DMS 273 treated with DMSO at 0.1 percent for 48 hours (cell line): ENCODE measurements around the gene KRTAP10-5.
A peak's percentile ranks its signal among the peaks of the same experiment; 100 is the strongest.
"Not testable (repeated sequence)": the region's sequence is repeated elsewhere in the genome, so short reads cannot be mapped to it uniquely, and the experiment has no call there.

Source experiments
- DNase-seq: peaks from one replicate; lab custom pipeline; 2025; lab: John Stamatoyannopoulos, UW

KRTAP10-5 gene, protein sequence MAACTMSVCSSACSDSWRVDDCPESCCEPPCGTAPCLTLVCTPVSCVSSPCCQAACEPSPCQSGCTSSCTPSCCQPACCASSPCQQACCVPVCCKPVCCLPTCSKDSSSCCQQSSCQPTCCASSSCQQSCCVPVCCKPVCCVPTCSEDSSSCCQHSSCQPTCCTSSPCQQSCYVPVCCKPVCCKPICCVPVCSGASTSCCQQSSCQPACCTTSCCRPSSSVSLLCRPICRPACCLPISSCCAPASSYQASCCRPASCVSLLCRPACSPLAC

DNA sequence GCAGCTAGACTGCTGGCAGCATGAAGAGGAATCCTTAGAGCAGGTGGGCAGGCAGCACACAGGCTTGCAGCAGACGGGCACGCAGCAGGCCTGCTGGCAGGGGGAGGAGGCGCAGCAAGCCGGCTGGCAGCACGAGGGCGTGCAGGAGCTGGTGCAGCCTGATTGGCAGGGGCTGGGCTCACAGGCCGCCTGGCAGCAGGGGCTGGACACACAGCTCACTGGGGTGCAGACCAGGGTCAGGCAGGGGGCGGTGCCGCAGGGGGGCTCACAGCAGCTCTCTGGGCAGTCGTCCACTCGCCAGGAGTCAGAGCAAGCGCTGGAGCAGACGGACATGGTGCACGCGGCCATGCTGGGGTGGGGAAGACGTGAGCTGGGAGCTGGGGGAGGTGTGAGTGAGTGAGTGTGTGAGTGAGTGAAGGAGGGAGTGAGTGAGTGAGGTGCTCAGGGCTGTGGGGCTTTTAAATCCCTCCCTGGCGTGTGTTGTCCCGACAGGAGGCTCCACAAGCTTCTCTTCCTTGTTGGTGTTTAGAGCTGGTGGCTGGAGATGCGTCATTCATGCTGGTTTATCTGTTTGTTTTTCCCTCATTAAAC lies at the start of gene KRTAP10-5:
KRTAP10-5 (minus strand) TSS at position 374 of the 591 bp plus-strand sequence; CDS start at position 348, 26 bp downstream.
- not testable (repeated sequence) for DNase-seq

DNA sequence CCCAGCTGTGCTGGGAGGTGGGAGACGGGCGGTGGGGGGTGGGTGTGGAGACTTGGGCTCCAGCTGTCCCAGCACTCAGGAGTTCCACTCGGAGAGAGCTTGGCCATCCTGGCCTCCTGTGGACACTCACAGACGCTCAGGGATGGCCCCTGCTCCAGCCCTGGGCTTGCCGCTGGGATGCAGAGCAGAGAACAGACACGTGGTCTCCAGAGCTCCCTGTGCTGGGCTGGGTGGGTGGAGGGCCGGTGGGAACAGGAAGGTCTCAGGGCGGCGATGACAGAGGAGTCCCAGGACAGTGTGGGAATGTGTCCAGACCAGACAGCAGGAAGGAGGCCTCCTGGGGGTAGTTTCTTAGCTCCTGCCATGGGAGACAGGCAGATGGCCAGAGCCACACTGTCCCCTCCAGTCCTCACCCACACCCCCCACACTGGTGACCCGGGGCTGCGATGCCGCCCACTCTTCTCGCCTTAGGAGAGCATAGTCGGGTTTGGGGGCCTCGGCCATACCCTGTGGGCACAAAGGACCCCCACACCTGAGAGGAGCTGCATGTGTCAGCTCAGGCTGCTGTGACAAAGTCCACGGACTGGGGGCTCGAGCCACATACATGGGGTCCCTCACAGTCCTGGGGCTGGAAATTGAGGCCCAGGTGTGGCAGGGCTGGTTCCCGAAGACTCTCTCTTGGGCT lies 48.4 kb upstream of the KRTAP10-5 start:
- no peak for DNase-seq

DNA sequence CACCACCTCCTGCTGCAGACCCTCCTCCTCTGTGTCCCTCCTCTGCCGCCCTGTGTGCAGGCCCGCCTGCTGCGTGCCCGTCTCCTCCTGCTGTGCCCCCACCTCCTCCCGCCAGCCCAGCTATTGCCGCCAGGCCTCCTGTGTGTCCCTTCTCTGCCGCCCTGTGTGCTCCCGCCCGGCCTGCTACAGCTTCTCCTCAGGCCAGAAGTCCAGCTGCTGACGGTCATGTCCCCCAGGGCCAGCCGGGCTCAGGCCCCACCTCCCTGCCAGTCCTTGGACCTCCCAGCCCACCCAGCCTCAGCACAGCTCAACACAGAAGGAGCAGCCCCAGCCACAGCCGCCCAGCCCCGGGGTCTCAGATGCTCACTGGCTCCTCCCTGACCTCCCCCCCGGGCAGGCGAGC lies 47.4 kb upstream of the KRTAP10-5 start:
- not testable (repeated sequence) for DNase-seq

DNA sequence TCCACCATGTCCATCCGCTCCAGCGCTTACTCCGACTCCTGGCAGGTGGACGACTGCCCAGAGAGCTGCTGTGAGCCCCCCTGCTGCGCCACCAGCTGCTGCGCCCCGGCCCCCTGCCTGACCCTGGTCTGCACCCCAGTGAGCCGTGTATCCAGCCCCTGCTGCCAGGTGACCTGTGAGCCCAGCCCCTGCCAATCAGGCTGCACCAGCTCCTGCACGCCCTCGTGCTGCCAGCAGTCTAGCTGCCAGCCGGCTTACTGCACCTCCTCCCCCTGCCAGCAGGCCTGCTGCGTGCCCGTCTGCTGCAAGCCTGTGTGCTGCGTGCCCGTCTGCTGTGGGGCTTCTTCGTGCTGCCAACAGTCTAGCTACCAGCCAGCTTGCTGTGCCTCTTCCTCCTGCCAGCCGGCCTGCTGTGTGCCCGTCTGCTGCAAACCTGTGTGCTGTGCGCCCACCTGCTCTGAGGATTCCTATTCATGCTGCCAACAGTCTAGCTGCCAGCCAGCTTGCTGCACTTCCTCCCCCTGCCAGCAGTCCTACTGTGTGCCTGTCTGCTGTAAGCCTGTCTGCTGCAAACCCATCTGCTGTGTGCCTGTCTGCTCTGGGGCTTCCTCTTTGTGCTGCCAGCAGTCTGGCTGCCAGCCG lies 46.9 kb upstream of the KRTAP10-5 start:
- peak; percentile 29 for DNase-seq

DNA sequence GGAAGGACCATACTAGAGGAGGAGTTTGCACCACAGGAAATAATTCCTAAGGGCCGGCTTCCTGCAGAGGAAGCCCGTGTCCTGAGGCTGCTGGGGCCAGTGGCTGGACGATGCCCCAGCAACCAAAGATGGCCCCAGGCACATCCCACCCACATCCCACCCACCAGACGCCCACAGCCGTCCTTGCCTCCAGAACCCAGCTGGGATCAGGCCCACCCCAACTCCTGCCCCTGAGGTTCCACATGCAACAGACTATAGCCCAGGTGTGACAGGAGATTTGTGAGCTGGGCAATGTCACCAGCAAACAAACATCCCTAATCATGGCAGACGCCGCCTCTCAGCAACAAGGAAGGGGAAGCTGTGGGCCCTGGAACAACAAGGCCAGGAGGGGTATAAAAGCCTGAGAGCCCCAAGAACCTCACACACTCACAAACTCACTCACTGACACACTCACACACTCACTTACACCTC lies 46.3 kb upstream of the KRTAP10-5 start, which contains the start of gene KRTAP10-9:
KRTAP10-9 (plus strand) TSS at position 421 of the 471 bp plus-strand sequence. CDS start 79 bp downstream, outside the sequence.
- DNase-seq = no peak

DNA sequence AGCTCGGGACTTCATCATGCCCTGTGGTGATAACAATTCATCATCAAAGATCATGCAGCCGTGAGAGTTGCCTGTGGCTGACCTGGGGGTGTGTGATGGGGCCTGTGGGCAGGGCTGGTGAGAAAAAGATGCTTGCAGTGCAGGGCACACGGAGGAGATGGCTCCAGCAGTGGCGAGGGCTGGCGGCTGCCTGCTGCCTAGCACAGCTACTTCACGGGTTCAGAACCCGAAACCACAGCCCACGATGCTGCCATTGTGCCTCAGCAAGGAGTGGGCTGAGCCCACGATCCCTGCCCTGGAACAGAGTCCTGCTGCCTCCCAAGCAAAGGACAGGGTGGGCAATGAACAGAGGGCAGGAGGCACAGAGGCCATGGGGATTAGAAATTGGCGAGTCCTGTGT lies 45.9 kb upstream of the KRTAP10-5 start:
- DNase-seq = no peak

DNA sequence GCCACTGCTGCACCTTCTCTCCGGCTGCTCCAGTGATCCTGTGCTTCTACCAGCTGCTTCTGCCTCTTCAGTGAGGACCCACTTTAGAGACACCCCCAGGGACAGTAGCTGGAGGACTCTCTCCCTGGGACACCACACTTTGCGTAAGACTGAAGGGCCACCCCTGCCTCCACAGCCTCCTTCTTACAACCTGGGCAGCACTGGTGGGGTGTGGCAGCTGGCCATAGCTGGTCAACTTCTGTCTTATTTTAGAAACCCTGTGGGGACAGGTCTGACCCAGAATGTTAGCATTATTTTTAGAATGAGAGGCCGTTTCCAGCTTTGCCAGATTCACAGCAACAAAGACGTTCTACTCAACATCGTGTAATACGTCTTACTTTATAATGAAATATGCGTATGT lies 45.4 kb upstream of the KRTAP10-5 start:
- DNase-seq = no peak

DNA sequence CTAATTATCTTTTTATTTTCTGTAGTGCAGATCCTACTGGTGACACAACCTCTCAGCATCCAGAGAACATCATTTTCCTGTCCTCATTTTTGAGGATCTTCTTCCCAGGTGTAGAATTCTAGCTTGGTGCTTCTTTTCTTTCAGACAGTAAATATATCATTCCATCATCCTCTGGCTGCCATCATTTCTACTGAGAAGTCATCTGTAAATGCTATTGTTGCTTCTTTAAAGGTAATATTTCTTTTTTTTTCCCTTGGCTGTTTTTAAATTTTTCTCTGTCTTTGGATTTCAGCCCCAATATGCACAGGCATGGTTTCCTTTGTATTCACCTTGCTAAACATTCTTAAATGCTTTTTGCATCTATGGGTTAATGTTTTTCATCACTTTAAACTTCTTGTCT lies 43.2 kb upstream of the KRTAP10-5 start:
- DNase-seq = no peak

DNA sequence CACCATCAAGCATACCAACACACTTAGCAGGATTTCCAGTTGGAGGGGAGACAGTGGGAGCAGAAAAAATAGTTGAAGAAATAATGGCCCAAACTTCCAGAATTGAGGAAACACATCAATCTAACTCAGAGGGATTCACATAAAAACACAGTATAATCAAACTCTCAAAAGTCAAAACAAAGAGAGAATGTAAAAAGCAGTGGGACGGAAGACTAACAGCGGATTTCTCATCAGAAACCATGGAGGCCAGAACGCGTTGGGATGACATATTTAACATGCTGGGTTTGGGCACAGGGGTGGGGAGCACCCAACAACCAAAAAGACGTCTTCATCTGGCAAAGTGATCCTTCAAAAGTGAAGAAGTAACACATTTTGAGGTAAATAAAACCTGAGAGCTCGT lies 39.5 kb upstream of the KRTAP10-5 start:
- no peak for DNase-seq

DNA sequence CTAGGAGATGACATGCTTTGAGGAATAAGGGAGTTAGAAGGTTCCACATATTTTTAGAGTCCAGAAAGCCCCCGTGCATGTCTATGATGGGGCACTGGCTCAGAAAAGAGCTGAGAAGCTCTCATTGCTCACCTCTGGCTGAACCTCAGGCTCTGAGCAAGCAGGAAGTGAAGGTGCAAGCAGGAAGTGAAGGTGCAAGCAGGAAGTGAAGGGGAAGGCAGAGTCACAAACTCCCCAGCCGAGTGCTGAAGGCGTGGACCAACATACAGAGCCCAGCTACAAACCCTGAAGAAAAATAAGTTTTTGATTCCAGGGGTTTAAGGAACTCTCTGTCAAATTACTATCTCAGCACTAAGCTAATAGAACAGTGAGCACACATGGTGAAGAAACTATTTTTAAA lies 38.5 kb upstream of the KRTAP10-5 start:
- DNase-seq = no peak

DNA sequence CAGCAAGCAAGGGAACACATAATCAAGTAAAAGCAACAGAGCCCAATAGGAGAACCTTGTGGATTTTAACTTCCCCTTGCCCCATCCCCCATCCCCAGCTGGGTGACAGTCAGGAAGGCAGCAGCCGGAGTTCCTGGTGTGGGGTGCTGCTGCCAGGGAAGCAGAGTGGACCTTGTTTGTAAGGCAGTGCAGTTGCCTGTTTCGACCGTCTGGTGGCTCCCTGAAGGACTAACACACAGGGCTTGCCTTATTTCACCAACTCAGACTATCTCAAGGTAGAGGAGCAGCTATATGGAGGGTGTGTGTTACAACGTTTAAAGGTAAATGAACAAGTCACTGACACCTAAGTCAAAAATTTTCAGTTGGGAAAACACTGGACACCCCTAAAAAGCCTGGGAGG lies 38.1 kb upstream of the KRTAP10-5 start:
- DNase-seq = no peak

DNA sequence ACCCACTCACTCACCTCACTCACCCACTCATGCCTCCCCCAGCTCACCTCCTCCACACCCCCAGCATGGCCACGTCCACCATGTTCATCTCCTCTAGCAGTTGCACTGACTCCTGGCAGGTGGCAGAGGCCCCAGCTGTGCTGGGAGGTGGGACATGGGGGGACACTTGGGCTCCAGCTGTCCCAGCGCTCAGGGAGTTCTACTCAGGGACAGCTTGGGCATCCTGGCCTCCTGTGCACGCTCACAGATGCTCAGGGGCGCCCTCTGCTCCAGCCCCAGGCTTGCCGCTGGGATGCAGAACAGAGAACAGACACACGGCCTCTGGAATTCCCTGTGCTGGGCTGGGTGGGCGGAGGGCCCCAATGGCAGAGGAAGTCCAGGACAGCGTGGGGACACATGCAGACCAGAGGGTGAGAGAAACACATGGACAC lies 36.7 kb upstream of the KRTAP10-5 start:
- DNase-seq = no peak

DNA sequence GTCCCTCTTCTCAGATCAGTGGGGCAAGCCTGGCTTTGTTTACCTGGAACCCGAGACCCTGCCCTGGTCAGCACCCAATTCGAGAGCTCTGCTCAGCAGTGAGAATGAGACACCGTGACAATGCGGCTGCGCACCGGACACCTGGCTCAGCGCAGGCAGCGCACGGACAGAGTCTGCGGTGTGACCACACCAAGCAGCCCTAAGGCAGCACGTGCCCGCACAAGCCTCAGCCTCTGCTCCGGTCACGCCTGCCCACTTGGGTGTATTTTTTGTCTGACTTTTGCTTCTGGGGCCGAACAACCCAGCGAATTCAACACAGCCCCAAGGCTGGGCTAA lies 36.2 kb upstream of the KRTAP10-5 start:
- no peak for DNase-seq

DNA sequence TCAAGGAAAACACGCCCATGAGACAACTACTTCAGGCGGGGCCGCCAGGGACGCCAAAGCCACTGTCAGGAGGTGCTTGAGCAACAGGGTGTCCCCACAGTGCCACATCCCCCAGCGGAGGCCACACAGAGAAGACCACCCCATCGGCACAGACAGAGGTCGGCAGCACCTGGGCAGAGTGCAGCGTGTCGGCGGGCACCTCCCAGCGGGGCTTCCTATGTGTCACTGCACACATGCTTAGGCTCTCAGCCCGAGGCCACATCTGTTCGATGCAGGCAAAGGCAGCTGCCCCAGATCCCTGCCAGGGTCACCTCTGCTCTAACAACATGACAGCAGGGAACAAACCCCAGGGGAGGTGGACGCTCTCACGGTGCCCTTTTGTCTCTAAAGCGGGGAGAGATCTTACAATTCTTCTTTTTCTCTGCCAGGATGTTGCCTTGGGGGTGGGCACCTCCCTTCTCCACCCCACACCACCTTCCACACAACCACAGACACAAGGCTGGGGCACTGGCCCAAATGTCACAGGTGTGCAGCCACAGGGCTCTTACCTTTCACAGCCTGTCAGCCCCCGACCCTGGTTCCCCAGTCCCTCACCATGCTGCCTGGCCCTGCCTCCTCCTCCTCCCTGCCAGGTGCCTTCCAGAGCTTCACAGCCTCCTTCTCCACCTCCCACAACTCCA lies 35.6 kb upstream of the KRTAP10-5 start:
- DNase-seq = no peak

DNA sequence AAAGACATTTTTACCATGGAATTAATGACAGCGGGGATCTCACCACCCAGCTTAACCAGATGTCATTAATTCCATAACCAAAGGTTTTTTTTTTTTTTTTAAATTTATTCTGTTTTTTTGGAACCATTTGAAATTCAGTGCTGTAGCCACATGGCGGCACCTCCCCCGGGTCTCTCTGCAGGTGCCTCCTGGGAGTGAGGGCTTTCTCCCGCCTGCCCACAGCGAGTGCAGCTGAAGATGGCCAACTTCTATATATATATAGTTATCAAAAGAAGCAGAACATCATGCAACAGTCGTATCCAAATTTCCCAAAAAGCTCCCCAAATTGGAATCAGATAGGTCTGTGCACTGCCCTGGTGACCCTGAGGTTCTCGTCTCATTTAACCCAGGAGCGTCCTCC lies 35.1 kb upstream of the KRTAP10-5 start:
- DNase-seq = no peak

DNA sequence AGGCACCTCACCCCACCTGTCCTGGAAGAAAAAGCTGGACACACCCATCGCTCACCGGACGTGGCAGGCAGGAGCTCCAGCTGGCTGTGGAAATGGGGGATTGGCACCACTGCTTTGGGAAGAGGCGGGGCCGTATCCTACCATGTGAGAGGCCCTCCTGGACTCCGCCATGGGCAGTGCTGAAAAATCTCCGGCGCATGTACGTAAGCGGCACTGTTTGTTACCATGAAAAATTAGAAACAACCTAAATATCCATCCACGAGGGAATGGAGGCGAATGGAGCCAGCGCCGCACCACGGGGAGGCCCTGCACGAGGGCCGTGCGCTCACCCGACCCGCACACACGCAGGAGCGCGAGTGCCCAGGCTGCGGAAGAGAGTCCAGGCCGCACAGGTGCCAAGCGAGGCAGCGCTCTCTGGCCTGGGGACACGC lies 34.6 kb upstream of the KRTAP10-5 start:
- DNase-seq = no peak

DNA sequence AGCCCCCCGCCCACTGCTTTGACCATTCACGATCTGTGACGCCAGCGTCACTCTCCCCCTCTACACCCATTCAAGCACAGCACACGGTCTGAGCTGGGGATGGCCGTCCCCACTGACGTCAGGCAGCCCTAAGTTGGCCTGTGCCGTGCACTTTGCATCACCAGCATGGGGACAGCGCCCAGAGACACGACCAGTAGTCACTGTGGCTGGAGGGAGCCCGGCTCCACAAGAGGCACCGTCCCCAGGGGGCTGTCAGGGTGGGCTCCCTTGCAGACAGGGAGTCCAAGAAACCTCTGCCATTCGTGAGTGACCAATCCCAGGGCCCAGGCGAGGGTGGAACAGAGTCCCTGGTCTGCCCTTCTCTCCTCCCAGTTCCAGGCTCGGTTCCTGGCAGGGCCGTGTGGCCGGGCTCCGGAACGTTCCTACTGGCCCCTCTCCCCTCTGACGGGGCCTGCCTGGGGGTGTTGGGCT lies 33.8 kb upstream of the KRTAP10-5 start:
- DNase-seq = no peak

DNA sequence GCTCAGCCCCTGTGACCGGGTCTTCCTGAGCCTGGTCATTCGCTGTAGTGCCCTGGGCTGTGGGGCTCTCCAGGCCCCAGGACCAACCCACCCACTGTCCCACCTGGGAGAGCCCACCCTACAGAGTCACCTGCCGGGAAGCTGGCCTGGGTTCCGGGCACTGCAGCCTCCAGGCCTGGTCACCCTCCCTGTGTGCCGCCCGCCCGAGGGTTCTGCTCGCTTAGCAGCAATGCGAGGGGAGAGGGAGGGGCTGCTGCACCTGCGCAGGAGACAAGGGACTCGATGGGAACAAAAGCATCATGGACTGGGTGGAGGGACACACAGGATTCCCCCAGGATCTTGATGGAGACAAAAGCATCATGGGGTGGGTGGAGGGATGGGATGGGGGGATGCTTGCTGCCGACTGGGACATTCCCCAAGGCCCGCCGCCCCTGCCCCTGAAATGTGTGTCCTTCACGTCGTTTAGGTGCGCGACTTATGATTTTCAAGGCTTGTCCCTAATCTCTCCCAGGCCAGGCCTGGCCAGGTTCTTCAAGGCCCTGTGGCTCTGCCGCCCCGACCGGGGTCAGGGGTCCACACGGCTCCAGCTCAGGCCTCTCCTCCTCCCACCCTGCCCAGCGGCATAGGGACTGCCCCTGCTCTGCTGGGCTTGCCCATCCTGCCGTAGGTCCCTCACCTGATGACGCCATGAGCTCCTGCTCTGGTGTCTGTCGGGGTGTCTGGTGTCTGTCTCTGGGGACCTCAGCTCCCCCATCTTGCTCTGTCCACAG lies 33.2 kb upstream of the KRTAP10-5 start:
- no peak for DNase-seq

DNA sequence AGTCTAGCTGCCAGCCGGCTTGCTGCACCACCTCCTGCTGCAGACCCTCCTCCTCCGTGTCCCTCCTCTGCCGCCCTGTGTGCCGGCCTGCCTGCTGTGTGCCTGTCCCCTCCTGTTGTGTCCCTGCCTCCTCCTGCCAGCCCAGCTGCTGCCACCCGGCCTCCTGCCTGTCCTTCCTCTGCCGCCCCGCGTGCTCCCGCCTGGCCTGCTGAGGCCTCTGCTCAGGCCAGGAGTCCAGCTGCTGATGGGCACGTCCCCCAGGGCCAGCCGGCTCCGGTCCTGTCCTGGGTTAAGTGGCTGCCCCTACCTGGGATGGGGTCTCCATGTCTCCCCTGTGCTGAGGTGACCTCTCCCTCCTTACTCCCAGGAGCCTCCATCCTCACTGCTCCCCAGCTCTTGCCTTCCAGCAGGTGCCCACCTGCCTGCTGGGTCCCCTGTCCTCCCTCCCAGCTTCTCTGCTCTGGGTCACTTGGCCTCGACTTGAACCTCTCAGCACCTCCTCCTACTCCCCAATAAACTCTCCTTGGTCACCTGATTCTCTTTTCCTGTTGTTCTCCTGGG lies 32.3 kb upstream of the KRTAP10-5 start:
- DNase-seq = no peak

DNA sequence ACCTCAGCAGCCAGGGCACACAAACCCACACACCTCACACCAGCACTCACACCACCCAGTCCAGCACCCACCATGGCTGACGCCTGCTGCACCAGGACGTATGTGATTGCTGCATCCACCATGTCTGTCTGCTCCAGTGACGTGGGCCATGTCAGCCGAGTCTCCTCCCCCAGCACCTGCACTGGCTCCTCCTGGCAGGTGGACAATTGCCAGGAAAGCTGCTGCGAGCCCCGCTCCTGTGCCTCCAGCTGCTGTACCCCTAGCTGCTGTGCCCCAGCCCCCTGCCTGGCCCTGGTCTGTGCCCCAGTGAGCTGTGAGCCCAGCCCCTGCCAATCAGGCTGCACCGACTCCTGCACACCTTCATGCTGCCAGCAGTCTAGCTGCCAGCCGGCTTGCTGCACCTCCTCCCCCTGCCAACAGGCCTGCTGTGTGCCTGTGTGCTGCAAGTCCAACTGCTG lies 31.7 kb upstream of the KRTAP10-5 start, which contains the start of gene KRTAP10-8:
KRTAP10-8 (plus strand) TSS at position 51 of the 458 bp plus-strand sequence; CDS start at position 73, 22 bp downstream.
- DNase-seq = no peak
